Measurements from ENCODE around the gene FKBP1B. TPM values are rescaled to one million over a fixed set of nuclear protein-coding genes. Genes with fewer than 3 reads are reported as not detected.
"Not testable (repeated sequence)": the region's sequence is repeated elsewhere in the genome, so short reads cannot be mapped to it uniquely, and the experiment has no call there.

The FKBP1B gene
- total RNA-seq, 1 donor from 2014 or later: 30.0 TPM

- no peak for TF ChIP-seq CTCF (IDR thresholded peaks at IDR 0.05; ENCODE audit: insufficient read depth, low read length, severe bottlenecking)
- Histone ChIP-seq H3K27me3 (ENCODE audit: control insufficient read depth, insufficient read depth, low read length) (no peaks in the 10 kb centered on the region), H3K36me3 (ENCODE audit: control insufficient read depth, insufficient read depth, low read length) (no peaks in the 10 kb centered on the region), H3K4me3 (ENCODE audit: low read depth, low read length) (peak overlapping the region; percentile 39)
- DNase-seq (ENCODE audit: low read depth) (no peak), FAIRE-seq (no peak)
Measured at GRCh38 chr2:24010477-24011249, 38.9 kb upstream of the FKBP1B start.

- Histone ChIP-seq H3K27me3 (ENCODE audit: control insufficient read depth, insufficient read depth, low read length) (no peaks in the 10 kb centered on the region), H3K4me3 (ENCODE audit: low read depth, low read length) (no peak overlapping the region), H3K36me3 (ENCODE audit: control insufficient read depth, insufficient read depth, low read length) (no peaks in the 10 kb centered on the region)
- no peak for DNase-seq (ENCODE audit: low read depth)
- no peak for TF ChIP-seq CTCF (IDR thresholded peaks at IDR 0.05; ENCODE audit: insufficient read depth, low read length, severe bottlenecking)
- FAIRE-seq: no peak
Measured at GRCh38 chr2:24011250-24012104, 38.1 kb upstream of the FKBP1B start.

DNA sequence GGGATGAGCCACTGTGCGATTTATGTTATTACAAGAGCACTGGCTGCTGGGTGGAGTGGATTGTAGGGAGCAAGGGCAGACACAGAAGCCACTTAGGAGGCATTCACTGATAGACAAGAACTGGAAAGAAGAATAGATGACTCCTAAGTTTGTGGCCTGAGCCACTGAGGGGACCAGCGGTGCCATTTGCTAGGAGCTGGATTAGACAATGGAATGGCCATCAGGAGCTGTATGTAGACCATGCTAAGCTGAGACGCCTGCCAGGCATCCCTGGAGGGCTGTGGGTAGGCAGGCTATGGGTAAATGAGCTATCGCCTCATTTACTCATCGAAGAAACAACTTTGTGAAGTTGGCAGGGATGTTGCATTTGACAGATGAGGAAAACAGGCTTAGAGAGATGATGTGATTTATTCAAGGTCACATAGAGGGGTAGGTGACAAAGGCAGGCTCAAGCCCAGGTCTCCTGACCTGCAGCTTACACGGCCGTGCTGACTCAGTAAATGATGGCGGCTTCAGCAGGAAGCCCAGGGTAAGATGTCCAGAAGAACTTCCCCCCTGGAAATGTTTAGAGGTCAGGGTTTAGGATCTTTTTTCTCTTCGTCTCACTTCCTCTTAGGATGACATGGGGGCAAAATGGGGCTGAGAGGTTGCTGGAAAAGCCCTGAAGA, 36.9 kb upstream of the FKBP1B start:
- TF ChIP-seq CTCF (IDR thresholded peaks at IDR 0.05; ENCODE audit: insufficient read depth, low read length, severe bottlenecking): no peak
- no peak overlapping the region for H3K4me3 ChIP-seq (ENCODE audit: low read depth, low read length)
- H3K36me3 ChIP-seq (ENCODE audit: control insufficient read depth, insufficient read depth, low read length): no peaks in the 10 kb centered on the region
- H3K27me3 ChIP-seq (ENCODE audit: control insufficient read depth, insufficient read depth, low read length): no peaks in the 10 kb centered on the region
- FAIRE-seq: no peak
- DNase-seq (ENCODE audit: low read depth): no peak

DNA sequence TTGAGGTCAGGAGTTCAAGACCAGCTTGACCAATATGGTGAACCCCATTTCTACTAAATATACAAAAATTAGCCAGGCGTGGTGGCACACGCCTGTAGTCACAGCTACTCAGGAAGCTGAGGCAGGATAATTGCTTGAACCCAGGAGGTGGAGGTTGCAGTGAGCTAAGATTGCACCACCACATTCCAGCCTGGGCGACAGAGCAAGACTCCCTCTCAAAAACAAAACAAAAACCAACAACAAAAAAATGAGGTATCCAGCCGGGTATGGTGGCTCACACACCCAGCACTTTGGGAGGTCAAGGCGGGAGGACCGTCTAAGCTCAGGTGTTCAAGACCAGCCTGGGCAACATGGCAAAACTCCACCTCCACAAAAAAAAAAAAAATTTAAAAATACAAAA, 34.6 kb upstream of the FKBP1B start:
- FAIRE-seq: not testable (repeated sequence)

GRCh38 chr2:24015562-24016375, 33.8 kb upstream of the FKBP1B start:
- no peak overlapping the region for H3K4me3 ChIP-seq (ENCODE audit: low read depth, low read length)
- no peaks in the 10 kb centered on the region for H3K27me3 ChIP-seq (ENCODE audit: control insufficient read depth, insufficient read depth, low read length)
- FAIRE-seq: no peak
- DNase-seq (ENCODE audit: low read depth): peak; percentile 92
- TF ChIP-seq CTCF (IDR thresholded peaks at IDR 0.05; ENCODE audit: insufficient read depth, low read length, severe bottlenecking): no peak
- no peaks in the 10 kb centered on the region for H3K36me3 ChIP-seq (ENCODE audit: control insufficient read depth, insufficient read depth, low read length)

More for the DNA sequence above, 34.6 kb upstream of the FKBP1B start:
- DNase-seq (ENCODE audit: low read depth); H3K36me3 ChIP-seq (ENCODE audit: control insufficient read depth, insufficient read depth, low read length); H3K27me3 ChIP-seq (ENCODE audit: control insufficient read depth, insufficient read depth, low read length); H3K4me3 ChIP-seq (ENCODE audit: low read depth, low read length): not testable (repeated sequence)

All from bronchial epithelial cell (primary cell).